Loucy (cell line): ENCODE data around the gene CFHR2.
"Not testable (repeated sequence)": the region's sequence is repeated elsewhere in the genome, so short reads cannot be mapped to it uniquely, and the experiment has no call there.

Experiments used
- H2AFZ ChIP-seq: fragments of 200-600 bp; sonication (generic); 2 replicates; pipeline ENCODE4 v1.6.0; 2016; ENCODE audit warnings: antibody characterized with exemption, mild to moderate bottlenecking, low read length, moderate library complexity
- H3F3A ChIP-seq: fragments of 200-600 bp; 2 replicates; pipeline ENCODE4 v1.6.0; 2016; ENCODE audit warnings: antibody characterized with exemption, low read depth, mild to moderate bottlenecking
- H3K27me3 ChIP-seq: fragments of 200-600 bp; sonication (generic); 2 replicates; pipeline ENCODE4 v1.6.1; 2014; ENCODE audit warnings: low read length, mild to moderate bottlenecking; ENCODE audit not compliant: insufficient read depth, poor library complexity, severe bottlenecking
- H3K36me3 ChIP-seq: fragments of 200-600 bp; sonication (generic); 2 replicates; pipeline ENCODE4 v1.6.1; 2016; ENCODE audit warnings: low read length; ENCODE audit not compliant: insufficient read depth
- H3K4me1 ChIP-seq: fragments of 200-600 bp; sonication (generic); 2 replicates; pipeline ENCODE4 v1.5.1; 2014; ENCODE audit warnings: low read length, mild to moderate bottlenecking; ENCODE audit not compliant: insufficient read depth, poor library complexity, severe bottlenecking
- H3K4me2 ChIP-seq: fragments of 200-600 bp; sonication (generic); 2 replicates; pipeline ENCODE4 v1.6.0; 2014; ENCODE audit warnings: antibody characterized with exemption, low read length, low read depth, mild to moderate bottlenecking; ENCODE audit not compliant: poor library complexity, severe bottlenecking
- H3K4me3 ChIP-seq: fragments of 200-600 bp; sonication (generic); 2 replicates; pipeline ENCODE4 v1.5.1; 2014; ENCODE audit warnings: low read length, mild to moderate bottlenecking, mixed read lengths; ENCODE audit not compliant: poor library complexity, severe bottlenecking
- H3K79me2 ChIP-seq: fragments of 200-600 bp; sonication (generic); 2 replicates; pipeline ENCODE4 v1.6.1; 2014; ENCODE audit warnings: low read length; ENCODE audit not compliant: insufficient read depth
- H3K9ac ChIP-seq: fragments of 200-600 bp; sonication (generic); 2 replicates; pipeline ENCODE4 v1.6.0; 2014; ENCODE audit warnings: mild to moderate bottlenecking, low read depth, low read length, moderate library complexity; ENCODE audit not compliant: poor library complexity, severe bottlenecking
- H3K9me2 ChIP-seq: fragments of 200-600 bp; sonication (generic); replicated peaks from 2 replicates; pipeline ENCODE4 v1.6.1; 2016; ENCODE audit warnings: low read depth, low read length, mixed read lengths
- H3K9me3 ChIP-seq: fragments of 200-600 bp; sonication (generic); 2 replicates; pipeline ENCODE4 v1.6.1; 2014; ENCODE audit warnings: mild to moderate bottlenecking, antibody characterized with exemption, low read length, low read depth; ENCODE audit not compliant: insufficient read depth
- H4K20me1 ChIP-seq: fragments of 200-600 bp; sonication (generic); 2 replicates; pipeline ENCODE4 v1.6.0; 2014; ENCODE audit warnings: antibody characterized with exemption, low read length, mild to moderate bottlenecking; ENCODE audit not compliant: insufficient read depth, poor library complexity, severe bottlenecking
- CTCF ChIP-seq: fragments of 200-600 bp; sonication (generic); conservative IDR thresholded peaks from 2 replicates; pipeline ENCODE4 v1.5.1; 2014; ENCODE audit warnings: mild to moderate bottlenecking, antibody characterized with exemption, low read length
- EZH2phosphoT487 ChIP-seq: fragments of 200-600 bp; IDR thresholded peaks from 2 replicates; pipeline ENCODE4 v1.6.1; 2018; ENCODE audit warnings: antibody characterized with exemption, mild to moderate bottlenecking, moderate library complexity, borderline replicate concordance

The CFHR2 gene

GRCh38 chr1:196943568-196943967 lies at the start of gene CFHR2:
CFHR2 (plus strand) TSS chr1:196943738; CDS start chr1:196943881, 143 bp downstream.
- H4K20me1 ChIP-seq, H3K36me3 ChIP-seq, H2AFZ ChIP-seq, H3K4me1 ChIP-seq, H3K27me3 ChIP-seq, H3K9me3 ChIP-seq, H3K4me3 ChIP-seq, H3K79me2 ChIP-seq, H3K9ac ChIP-seq, H3K4me2 ChIP-seq, H3K9me2 ChIP-seq, H3F3A ChIP-seq: not testable (repeated sequence)

- Histone ChIP-seq H3K4me2 (no peak overlapping the region), H3K79me2 (no peaks in the 10 kb centered on the region), H3K4me1 (no peaks in the 10 kb centered on the region), H3K9me3 (no peaks in the 10 kb centered on the region), H3K4me3 (no peak overlapping the region), H3K27me3 (no peaks in the 10 kb centered on the region), H3K36me3 (no peaks in the 10 kb centered on the region), H3K9me2 (no peaks in the 10 kb centered on the region), H3F3A (no peaks in the 10 kb centered on the region), H4K20me1 (no peaks in the 10 kb centered on the region), H2AFZ (no peak overlapping the region; the same call in 1 of the 2 replicates), H3K9ac (no peak overlapping the region)
- TF ChIP-seq EZH2phosphoT487 = no peak
Measured at GRCh38 chr1:196896355-196896754, 47.2 kb upstream of the CFHR2 start.

GRCh38 chr1:196897158-196897828 lies 46.2 kb upstream of the CFHR2 start:
- H2AFZ ChIP-seq = no peak overlapping the region
- H3K79me2 ChIP-seq = no peaks in the 10 kb centered on the region
- H3K9me3 ChIP-seq = no peaks in the 10 kb centered on the region
- no peaks in the 10 kb centered on the region for H3K9me2 ChIP-seq
- no peak for TF ChIP-seq CTCF
- no peak for TF ChIP-seq EZH2phosphoT487
- no peaks in the 10 kb centered on the region for H3F3A ChIP-seq
- no peaks in the 10 kb centered on the region for H3K27me3 ChIP-seq
- H4K20me1 ChIP-seq = no peaks in the 10 kb centered on the region
- H3K4me2 ChIP-seq = no peak overlapping the region
- H3K4me1 ChIP-seq = no peaks in the 10 kb centered on the region
- no peaks in the 10 kb centered on the region for H3K36me3 ChIP-seq
- no peak overlapping the region for H3K9ac ChIP-seq
- no peak overlapping the region for H3K4me3 ChIP-seq

GRCh38 chr1:196902344-196902743 lies 41.2 kb upstream of the CFHR2 start:
- H2AFZ ChIP-seq = no peak overlapping the region
- H3K9me3 ChIP-seq = no peaks in the 10 kb centered on the region
- TF ChIP-seq CTCF (no peak), EZH2phosphoT487 (no peak)
- no peaks in the 10 kb centered on the region for H4K20me1 ChIP-seq
- no peak overlapping the region for H3K9ac ChIP-seq
- H3K9me2 ChIP-seq = no peaks in the 10 kb centered on the region
- no peaks in the 10 kb centered on the region for H3F3A ChIP-seq
- H3K4me2 ChIP-seq = no peak overlapping the region
- no peaks in the 10 kb centered on the region for H3K36me3 ChIP-seq
- H3K4me3 ChIP-seq = no peak overlapping the region
- H3K4me1 ChIP-seq = no peaks in the 10 kb centered on the region
- H3K79me2 ChIP-seq = no peaks in the 10 kb centered on the region
- H3K27me3 ChIP-seq = no peaks in the 10 kb centered on the region
